ENCODE data around the gene LST1. TPM values are rescaled to one million over a fixed set of nuclear protein-coding genes. Genes with fewer than 3 reads are reported as not detected.

LST1 gene
- total RNA-seq, 4 donors from 2014 or later, result 0.49 to 50.4 (median 5.1) TPM; not detected in 1

- no peaks in the 10 kb centered on the region for H3K9me3 ChIP-seq
- TF ChIP-seq POLR2A (IDR thresholded peaks at IDR 0.05), result no peak
- no peak for TF ChIP-seq CTCF (IDR thresholded peaks at IDR 0.05)
- WGBS, 2 donors, result 40% methylated on average over 9 of the region's 9 CpGs
- no peak overlapping the region for H3K4me3 ChIP-seq
- H3K4me1 ChIP-seq, result peaks cover 0 to 7% (median 5%) of the 10 kb centered on the region in 3 donors
- no peaks in the 10 kb centered on the region for H3K36me3 ChIP-seq
- no peak overlapping the region for H3K27ac ChIP-seq
- H3K27me3 ChIP-seq, result peaks cover 0 to 24% (median 0%) of the 10 kb centered on the region in 4 donors
- intact Hi-C loops (cut with DNase I), result no loop called here
- DNase-seq, result no peak
Measured at GRCh38 chr6:31567531-31568370, 18.3 kb upstream of the LST1 start.

- no peaks in the 10 kb centered on the region for H3K9me3 ChIP-seq
- H3K4me1 ChIP-seq, result peaks cover 0 to 7% (median 5%) of the 10 kb centered on the region in 3 donors
- TF ChIP-seq POLR2A (IDR thresholded peaks at IDR 0.05) (no peak), CTCF (IDR thresholded peaks at IDR 0.05) (no peak)
- H3K27me3 ChIP-seq, result peaks cover 0 to 24% (median 0%) of the 10 kb centered on the region in 4 donors
- 58 to 63% methylated on average over 3 of the region's 3 CpGs for WGBS, 2 donors
- no peak overlapping the region for H3K27ac ChIP-seq
- no peak for DNase-seq
- intact Hi-C loops (cut with DNase I), result no loop called here
- no peak overlapping the region for H3K4me3 ChIP-seq
- H3K36me3 ChIP-seq, result no peaks in the 10 kb centered on the region
Measured at GRCh38 chr6:31568537-31568961, 17.5 kb upstream of the LST1 start.

DNA sequence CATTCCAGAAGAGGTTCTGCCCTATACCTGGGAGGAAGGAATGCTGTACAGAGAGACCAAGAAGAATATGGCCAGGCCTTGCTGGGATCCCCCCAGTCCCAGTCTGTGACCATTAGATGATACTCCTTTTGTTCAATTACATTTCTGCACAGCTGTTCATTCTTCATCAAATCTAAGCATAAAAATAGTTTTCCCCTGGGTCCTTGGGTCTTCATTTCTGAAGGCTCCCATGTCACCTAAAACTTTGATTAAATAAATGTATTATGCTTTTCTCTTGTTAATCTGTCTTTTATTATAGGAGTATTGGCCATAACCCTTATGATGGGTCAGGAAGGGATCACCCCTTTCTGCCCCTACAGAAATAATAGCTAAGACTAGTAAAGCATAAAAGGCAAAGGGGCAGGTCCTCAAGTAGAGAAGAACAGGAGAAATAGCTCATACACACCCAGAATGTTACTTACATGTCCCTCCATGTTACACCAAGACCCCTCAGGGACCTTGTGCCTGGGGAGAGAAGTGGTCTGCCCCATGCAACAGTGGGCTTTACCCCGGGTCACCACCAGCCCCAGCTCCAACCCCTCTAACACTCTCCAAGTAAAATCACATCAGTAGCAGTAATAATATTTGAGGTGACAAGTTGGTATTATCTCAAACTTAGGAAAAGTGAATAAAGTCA is 16.1 kb upstream of the LST1 start:
- Histone ChIP-seq H3K4me1 (peaks cover 0 to 9% (median 5%) of the 10 kb centered on the region in 3 donors), H3K4me3 (no peak overlapping the region), H3K36me3 (no peaks in the 10 kb centered on the region), H3K27me3 (peaks cover 0 to 29% (median 0%) of the 10 kb centered on the region in 4 donors), H3K9me3 (no peaks in the 10 kb centered on the region), H3K27ac (no peak overlapping the region)
- intact Hi-C loops (cut with DNase I), result no loop called here
- WGBS, 2 donors, result 75 to 83% methylated on average over 1 of the region's 1 CpG
- DNase-seq, result no peak
- TF ChIP-seq CTCF (IDR thresholded peaks at IDR 0.05), result no peak
- no peak for TF ChIP-seq POLR2A (IDR thresholded peaks at IDR 0.05)

DNA sequence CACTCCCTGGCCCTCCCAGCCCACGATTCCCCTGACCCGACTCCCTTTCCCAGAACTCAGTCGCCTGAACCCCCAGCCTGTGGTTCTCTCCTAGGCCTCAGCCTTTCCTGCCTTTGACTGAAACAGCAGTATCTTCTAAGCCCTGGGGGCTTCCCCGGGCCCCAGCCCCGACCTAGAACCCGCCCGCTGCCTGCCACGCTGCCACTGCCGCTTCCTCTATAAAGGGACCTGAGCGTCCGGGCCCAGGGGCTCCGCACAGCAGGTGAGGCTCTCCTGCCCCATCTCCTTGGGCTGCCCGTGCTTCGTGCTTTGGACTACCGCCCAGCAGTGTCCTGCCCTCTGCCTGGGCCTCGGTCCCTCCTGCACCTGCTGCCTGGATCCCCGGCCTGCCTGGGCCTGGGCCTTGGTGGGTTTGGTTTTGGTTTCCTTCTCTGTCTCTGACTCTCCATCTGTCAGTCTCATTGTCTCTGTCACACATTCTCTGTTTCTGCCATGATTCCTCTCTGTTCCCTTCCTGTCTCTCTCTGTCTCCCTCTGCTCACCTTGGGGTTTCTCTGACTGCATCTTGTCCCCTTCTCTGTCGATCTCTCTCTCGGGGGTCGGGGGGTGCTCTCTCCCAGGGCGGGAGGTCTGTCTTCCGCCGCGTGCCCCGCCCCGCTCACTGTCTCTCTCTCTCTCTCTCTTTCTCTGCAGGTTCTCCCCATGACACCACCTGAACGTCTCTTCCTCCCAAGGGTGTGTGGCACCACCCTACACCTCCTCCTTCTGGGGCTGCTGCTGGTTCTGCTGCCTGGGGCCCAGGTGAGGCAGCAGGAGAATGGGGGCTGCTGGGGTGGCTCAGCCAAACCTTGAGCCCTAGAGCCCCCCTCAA is 13.8 kb upstream of the LST1 start, which contains the start of gene LTA:
Gene LTA (plus strand): TSS at position 249 of the 871 bp plus-strand sequence. CDS start 454 bp downstream, at position 703.
- peaks cover 0 to 15% (median 5%) of the 10 kb centered on the region in 3 donors for H3K4me1 ChIP-seq
- H3K9me3 ChIP-seq, result no peaks in the 10 kb centered on the region
- intact Hi-C loops (cut with DNase I), result no loop called here
- 66 to 78% methylated on average over 16 to 25 of the region's 27 CpGs for WGBS, 2 donors
- peaks cover 0 to 21% (median 0%) of the 10 kb centered on the region in 4 donors for H3K27me3 ChIP-seq
- no peak for DNase-seq
- TF ChIP-seq POLR2A (IDR thresholded peaks at IDR 0.05), result peak in 1 of 4 donors; percentile 28
- TF ChIP-seq CTCF (IDR thresholded peaks at IDR 0.05), result no peak
- H3K4me3 ChIP-seq, result peak within 1 kb of the TSS in 2 of 4 donors; percentile 26 to 45
- H3K27ac ChIP-seq, result peak within 1 kb of the TSS in 2 of 4 donors; percentile 62 to 72
- no peaks in the 10 kb centered on the region for H3K36me3 ChIP-seq
